Measurements from ENCODE around the gene PI4K2B.
"Not testable (repeated sequence)": the region's sequence is repeated elsewhere in the genome, so short reads cannot be mapped to it uniquely, and the experiment has no call there.

Gene PI4K2B

DNA sequence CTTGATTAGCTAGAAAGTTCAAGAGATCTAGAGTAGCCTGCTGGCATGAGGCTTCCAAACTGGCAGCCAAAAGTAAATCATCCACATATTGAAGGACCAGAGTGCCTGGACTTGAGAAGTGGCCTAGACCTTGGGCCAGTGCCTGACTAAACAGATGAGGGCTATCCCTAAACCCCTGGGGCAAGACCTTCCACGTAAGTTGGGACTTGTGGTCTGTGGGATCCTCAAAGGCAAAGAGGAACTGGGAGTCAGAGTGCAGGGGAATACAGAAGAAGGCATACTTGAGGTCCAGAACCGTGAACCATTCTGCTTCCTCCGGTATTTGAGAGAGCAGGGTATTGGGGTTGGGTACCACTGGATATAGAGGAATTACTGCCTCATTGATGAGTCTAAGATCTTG, 8.4 kb downstream of the PI4K2B start:
- not testable (repeated sequence) for DNase-seq (ENCODE audit: low read depth)

DNA sequence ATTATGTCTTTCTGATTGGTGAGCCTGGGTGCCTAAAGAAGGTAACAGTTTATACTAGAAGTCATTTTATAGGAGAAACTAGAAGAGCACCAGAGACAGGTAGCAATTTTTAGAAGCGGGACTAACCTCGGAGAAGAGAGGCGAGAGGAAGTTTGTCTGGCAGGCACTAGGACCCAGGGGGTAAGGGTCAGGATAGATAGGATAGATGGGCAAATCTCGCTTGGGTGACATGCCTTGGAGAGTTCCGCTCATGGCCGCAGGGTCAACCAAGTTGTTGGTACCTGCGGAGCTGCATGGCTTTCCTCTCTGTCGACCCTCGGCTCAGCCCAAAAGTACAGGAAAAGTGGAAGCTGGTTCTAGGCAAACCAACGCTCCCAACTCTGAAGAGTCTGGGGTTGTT, 11.3 kb downstream of the PI4K2B start:
- no peak for DNase-seq (ENCODE audit: low read depth)

DNA sequence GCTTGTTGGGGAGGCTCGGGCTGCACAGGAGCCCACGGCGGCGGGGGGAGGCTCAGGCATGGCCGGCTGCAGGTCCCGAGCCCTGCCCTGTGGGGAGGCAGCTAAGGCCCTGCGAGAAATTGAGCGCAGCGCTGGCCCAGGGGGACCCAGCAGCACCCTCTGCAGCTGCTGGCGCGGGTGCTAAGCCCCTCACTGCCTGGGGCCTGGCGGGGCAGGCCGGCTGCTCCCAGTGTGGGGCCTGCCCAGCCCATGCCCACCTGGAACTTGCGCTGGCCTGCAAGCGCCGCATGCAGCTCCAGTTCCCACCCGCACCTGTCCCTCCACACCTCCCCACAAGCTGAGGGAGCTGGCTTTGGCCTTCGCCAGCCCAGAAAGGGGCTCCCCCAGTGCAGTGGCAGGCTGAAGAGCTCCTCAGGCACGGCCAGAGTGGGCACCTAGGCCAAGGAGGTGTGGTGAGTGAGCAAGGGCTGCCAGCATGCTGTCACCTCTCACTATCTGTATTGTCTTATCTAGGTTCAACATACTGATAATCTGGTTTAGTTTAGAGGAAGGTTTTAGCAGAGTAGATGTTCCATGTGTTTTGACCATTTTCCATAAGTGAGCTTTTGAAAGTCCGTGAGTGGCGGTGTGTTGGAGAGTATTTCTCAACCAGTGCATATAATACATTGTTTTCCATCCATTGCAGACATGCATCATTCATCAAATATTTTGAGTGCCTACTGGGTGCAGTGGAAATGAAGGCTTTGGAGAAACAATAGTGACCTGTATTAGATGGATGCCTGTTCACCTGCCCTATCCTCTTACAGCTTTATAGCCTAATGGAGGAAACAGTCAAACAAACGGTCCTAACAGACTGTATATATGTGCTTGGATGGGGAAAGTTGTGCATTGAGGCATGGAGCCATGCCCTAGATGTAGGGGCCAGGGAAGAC, 13.1 kb downstream of the PI4K2B start:
- no peak for DNase-seq (ENCODE audit: low read depth)

DNA sequence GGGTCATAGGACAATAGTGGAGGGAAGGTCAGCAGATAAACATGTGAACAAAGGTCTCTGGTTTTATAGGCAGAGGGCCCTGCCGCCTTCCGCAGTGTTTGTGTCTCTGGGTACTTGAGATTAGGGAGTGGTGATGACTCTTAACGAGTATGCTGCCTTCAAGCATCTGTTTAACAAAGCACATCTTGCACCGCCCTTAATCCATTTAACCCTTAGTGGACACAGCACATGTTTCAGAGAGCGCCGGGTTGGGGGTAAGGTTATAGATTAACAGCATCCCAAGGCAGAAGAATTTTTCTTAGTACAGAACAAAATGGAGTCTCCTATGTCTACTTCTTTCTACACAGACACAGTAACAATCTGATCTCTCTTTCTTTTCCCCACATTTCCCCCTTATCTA, 15.0 kb downstream of the PI4K2B start:
- not testable (repeated sequence) for DNase-seq (ENCODE audit: low read depth)

DNA sequence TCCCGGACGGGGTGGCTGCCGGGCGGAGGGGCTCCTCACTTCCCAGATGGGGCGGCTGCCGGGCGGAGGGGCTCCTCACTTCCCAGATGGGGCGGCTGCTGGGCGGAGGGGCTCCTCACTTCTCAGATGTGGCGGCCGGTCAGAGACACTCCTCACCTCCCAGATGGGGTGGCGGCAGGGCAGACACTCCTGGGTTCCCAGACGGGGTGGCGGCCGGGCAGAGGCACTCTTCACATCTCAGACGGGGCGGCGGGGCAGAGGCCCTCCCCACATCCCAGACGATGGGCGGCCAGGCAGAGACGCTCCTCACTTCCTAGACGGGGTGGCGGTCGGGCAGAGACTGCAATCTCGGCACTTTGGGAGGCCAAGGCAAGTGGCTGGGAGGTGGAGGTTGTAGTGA, 15.7 kb downstream of the PI4K2B start:
- not testable (repeated sequence) for DNase-seq (ENCODE audit: low read depth)

DNA sequence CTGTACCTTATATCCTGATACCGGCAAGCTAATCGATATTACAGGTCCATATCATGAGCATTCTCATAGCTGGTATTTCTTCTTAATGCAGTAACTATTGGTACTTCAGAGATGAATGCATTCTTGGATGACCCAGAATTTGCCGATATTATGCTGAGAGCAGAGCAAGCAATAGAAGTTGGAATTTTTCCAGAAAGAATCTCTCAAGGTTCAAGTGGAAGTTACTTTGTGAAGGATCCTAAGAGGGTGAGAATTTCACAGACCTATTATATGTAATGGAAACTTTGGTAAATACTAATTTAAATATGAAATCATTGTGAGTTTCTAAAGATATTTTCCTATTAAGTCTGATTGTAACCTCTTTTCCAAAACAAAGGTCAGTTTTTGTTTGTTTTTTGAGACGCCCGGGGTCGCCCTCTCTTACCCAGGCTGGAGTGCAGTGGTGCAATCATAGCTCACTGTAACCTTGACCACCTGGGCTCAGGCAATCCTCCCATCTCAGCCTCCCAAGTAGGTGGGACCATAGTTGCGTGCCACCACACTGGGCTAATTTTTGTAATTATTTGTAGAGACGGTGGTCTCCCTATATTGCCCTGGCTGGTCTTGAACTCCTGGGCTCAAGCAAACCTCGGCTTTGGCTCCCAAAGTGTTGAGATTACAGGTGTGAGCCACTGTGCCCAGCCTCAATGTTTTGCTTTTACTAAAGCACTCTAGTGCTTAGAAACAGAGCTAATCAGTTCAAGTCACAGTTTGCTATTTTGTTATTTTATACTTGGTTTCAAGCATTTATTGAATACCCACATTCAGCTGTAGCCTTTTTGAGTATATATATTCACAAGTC, 18.6 kb downstream of the PI4K2B start:
- no peak for DNase-seq (ENCODE audit: low read depth)

DNA sequence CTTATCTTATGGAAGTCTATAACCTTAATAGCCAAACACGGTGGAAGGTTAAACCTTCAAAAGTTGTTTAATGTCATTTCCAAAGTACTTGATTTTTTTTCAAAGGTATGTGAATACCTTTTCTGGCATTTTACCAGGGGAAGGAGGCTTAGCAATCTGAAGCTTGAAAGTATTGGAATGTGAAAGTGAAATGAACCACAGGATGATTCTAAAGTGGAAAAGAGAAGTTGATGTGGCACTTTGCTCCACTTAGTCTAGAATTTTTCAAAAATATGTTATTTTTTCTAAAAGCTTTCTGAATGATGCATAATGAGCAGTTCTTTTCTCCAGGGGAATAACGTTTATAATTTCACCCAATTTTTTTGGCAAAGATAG, 19.2 kb downstream of the PI4K2B start:
- no peak for DNase-seq (ENCODE audit: low read depth)

DNA sequence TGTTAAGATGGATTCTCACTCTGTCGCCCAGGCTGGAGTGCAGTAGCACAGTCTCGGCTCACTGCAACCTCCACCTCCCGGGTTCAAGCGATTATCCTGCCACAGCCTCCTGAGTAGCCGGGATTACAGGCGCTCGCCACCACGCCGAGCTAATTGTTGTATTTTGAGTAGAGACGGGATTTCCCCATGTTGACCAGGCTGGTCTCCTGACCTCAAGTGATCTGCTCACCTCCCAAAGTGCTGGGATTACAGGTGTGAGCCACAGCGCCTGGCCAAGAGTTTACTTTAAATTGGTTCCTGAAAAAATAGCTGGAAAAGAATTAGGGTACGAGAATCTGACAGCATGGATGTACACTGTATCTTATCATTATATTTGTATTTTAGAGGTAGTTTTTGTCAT, 20.0 kb downstream of the PI4K2B start:
- not testable (repeated sequence) for DNase-seq (ENCODE audit: low read depth)

DNA sequence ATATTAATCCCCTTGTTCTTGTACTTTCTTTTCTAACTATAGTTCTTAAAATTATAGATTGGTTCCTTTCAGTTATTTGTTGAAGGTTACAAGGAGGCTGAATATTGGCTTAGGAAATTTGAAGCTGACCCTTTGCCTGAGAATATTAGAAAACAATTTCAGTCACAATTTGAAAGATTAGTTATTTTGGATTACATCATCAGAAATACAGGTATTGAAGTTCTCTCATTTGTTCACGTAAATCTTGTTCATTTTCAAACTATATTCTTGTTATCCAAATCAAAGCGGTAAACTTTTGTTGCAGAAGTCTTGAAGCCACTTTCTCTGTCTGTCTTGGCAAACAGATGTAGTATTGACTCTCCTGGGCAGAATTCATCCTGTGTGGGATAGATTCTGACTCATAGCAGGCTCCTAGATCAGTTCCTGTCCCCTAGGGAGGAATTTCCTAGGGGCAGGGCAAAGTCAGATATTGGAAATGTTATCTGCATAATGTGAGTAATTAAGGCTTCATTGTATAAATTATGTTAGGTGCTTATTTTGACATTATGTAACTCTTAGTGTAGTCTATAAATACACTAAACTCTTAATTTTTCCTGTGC, 25.2 kb downstream of the PI4K2B start:
- no peak for DNase-seq (ENCODE audit: low read depth)

DNA sequence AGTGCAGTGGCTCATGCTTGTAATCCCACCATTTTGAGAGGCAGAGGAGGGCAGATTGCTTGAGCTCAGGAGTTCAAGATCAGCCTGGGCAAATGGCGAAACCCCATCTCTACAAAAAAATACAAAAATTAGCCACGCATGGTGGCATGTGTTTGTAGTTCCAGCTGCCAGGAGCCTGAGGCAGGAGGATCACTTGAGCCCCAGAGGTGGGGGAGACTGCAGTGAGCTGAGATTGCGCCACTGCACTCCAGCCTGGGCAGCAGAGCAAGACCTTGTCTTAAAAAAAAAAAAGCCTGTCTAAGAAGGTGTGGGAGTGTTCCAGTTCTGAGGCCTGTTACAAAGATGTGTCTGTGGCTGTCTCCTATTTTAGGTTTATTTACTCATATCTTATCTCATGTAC, 38.0 kb downstream of the PI4K2B start:
- DNase-seq (ENCODE audit: low read depth): no peak

DNA sequence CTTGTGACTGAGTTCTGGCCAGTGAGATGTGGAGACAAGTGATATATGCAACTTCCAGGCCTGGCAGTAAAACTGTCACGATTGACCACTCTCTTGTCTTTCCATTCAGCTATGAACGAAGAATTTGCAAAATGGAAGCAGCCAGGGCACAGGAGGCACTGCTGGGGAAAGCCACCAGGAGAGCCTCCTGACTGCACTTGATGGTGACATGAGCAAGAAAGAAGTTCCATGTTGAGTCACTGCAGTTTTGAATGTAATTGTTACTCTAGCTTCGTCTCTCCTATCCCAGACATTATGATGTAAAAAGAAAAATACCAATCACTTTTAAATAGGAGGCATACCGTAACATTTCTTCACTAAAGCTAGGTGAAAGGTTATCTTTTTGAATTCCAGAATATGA, 46.4 kb downstream of the PI4K2B start:
- no peak for DNase-seq (ENCODE audit: low read depth)

DNA sequence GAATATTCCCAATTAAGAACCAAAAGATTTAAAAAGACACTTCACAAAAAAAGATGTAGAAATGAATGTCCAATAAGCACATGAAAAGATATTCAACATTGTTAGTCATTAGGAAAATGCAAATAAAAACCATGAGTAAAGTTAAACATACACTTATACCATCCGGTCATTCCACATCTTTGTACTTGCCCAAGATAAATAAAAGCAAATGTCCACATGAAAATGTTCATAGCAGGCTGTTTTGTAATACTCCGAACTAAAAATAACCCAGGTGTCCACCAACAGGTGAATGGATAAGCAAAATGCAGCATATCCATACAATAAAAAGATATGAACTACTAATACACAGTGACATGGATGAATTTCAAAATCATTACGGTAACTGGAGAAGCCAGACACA, 50.1 kb downstream of the PI4K2B start:
- DNase-seq (ENCODE audit: low read depth): no peak

DNA sequence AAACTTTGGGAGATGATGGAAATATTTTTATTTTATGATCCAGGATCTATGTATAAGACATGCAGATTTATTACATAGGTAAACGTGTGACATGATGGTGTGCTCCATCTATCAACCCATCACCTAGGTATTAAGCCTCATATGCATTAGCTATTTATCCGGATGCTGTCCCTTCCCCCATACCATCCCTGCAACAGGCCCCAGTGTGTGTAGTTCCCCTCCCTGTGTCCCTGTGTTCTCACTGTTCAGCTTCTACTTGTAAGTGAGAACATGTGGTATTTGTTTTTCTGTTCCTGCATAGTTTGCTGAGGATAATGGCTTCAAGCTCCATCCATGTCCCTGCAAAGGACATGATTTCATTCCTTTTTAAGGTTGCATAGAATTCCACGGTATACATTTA, 50.6 kb downstream of the PI4K2B start:
- DNase-seq (ENCODE audit: low read depth): no peak

DNA sequence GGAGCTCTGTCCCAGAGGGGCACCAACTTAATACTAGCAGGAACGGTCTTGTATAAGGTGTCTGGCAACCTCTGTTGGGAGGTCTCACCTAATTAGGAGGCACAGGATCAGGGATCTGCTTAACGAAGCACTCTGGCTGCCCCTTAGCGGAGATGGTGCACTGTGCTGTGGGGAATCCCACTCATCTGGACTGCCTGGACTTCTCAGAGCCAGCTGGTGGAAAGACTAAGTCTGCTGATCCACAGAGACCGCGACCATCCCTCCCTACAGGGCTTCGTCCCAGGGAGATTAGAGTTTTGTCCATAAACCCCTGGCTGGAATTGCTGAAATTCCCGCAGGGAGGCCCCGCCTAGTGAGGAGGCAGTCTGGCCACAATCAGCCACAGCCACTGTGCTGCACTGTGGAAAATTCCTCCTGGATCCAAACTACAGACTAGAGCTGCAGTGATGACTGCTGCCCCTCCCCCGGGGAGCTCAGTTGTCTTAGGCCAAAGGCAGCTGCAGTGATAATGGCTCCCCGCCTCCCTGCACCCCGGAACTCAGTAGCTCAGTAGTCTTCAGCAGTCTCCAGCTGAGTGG, 56.7 kb downstream of the PI4K2B start:
- no peak for DNase-seq (ENCODE audit: low read depth)

DNA sequence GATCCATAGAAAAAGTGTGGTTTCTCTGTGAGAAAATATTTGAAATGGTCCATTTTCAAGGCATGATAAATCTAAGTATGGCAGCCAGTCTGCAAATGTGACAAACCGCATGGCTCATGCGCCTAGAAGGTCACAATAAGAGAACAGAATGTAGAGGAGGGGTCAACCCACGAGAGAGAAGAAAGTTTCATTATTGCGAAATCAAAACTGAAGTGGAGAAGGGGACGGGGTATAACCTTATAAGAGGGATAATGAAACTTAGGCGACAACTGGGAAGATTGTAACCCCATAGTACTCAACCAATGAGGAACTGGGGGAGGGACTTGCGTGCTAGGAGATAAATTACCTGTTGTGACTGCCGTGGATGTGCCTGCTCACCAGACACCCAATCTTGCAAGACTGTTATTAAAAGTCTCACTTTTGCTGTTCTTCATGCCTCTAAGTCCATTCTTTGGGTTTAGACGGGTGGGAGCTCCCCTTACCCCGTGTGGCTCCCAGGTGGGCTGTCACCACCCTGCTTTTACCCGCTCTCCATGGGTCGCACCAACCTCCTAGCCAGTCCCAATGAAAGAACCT, 57.4 kb downstream of the PI4K2B start:
- no peak for DNase-seq (ENCODE audit: low read depth)

DNA sequence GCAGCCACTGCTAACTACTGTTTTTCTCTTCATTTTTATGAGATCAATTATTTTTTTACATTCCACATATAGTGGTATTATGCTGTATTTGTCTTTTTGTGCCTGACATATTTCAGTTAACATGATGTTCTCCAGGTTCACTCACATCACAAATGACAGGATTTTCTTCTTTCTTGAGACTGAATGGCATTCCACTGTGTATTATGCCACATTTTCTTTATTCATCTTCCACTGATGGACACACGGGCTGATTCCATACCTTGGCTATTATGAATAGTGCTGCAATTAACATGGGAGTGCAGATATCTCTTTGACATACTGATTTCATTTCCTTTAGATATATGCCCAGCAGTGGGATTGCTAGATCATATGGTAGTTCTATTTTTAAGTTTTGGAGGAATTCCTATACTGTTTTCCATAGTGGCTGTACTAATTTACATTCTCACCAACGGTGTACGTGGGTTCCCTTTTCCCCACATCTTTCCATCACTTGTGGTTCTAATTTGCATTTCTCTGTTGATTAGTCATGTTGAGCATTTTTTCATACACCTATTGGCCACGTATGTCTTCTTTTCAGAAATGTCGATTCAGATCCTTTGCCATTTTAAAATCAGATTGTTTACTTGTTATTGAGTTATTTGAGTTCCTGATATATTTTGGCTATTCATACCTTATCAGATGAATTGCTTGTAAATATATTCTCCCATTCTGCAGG, 63.9 kb downstream of the PI4K2B start:
- no peak for DNase-seq (ENCODE audit: low read depth)

DNA sequence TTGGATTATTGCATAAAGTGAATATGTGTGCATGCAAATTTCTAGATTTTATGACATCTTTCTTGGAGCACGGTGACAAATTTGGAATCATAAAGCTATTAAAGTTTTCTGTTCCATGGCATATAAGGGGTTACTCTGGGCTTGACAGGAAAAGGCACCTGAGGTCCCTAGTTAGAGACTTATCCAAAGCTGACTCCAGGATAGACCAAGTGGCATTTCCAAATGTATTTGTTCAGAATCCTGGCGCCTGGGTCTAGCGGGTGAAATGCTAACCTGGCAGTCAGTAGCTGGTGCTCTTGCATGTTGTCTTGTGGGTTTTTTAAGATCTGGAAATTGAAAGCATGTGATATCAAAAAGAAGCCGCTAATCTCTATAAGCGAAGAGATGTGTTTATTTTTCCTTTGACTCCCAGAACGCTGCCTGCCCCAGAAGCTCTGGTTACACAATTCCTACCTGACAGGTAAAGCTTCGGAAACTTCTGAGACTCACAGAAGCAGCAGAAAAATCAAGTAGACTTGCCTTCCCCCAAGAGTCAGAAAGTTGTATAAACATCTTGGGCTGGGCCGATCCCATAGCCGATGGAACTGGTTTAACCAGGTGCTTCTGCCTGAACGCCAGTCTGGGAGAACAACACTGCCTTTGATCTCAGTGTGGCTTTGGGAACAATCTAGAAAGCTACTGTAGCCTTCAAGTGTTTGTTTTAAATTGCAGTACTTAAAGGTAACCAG, 65.8 kb downstream of the PI4K2B start:
- no peak for DNase-seq (ENCODE audit: low read depth)

DNA sequence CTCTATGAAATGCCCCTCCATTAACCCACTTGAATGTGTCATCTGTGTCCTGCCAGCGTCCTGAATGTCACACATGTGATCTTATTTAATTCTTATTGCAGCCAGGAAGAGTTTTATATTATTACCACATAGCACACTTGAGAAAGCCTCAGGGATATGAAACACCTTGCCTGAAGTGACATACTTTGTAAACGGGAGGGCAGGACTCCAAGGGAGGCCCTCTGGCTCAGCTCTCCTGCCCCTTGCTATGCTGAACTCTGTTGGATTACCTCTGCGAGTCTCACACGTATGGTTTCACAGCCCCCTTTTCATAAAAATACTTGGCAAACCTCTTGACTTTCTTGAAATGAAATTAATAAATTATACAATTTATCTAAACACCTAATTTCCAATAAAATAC, 67.6 kb downstream of the PI4K2B start:
- DNase-seq (ENCODE audit: low read depth): no peak

DNA sequence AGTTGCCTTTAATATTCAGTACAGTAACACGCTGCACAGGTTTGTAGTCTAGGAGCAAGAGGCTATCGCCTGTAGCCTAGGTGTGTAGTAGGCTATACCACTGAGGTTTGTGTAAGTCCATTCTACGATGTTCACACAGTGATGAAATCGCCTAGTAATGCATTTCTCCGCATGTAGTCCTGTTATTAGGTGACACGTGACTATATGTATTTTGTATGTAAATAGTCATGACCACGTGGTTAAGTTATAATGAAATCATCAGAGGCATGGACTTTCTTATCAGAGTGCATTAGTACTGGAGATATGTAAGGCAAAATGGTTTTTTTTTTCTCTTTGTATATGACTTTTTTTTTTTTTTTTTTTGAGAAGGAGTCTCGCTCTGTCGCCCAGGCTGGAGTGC, 68.8 kb downstream of the PI4K2B start:
- DNase-seq (ENCODE audit: low read depth): no peak

DNA sequence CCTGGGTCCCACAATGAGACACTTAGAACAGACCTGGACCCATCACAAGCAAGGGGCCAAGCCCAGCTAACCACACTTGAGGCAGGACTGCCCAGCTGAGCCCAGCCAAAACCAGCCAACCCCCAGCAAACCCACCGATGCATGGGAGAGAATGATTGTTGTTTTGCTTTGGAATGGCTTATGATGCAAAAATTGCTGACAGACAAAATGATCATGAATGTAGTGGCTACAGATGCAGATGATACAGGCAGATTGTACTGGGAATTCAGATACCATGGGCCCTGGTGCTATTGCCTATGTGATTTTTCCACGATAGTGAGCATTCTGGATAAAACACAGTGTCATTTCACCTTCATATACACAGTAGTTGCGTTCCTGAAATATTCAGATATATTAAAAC, 69.7 kb downstream of the PI4K2B start:
- DNase-seq (ENCODE audit: low read depth): no peak
